OCI-LY1 (cell line): Measurements from ENCODE around the gene ANO4.

Source experiments
- CTCF ChIP-seq: fragments of 200-600 bp; sonication (generic), shearing (Covaris generic); IDR thresholded peaks from 2 replicates; pipeline ENCODE4 v1.5.1; 2017; ENCODE audit warnings: mild to moderate bottlenecking, antibody characterized with exemption, low read length, moderate library complexity, mixed read lengths
- EZH2 ChIP-seq: fragments of 200-600 bp; sonication (generic), shearing (Covaris generic); IDR thresholded peaks from 2 replicates; pipeline ENCODE4 v1.8.0; 2017; ENCODE audit warnings: borderline replicate concordance, mixed run types, mild to moderate bottlenecking, antibody characterized with exemption, low read length, moderate library complexity, mixed read lengths

GRCh38 chr12:100801320-100801719, 6.7 kb downstream of the ANO4 start:
- TF ChIP-seq CTCF = no peak
- TF ChIP-seq EZH2 = no peak
